GM21528 (cell line): Measurements from ENCODE around the gene GALNT9.
"Not testable (repeated sequence)": the region's sequence is repeated elsewhere in the genome, so short reads cannot be mapped to it uniquely, and the experiment has no call there.

ENCODE experiments used
- ATAC-seq: cut with Tn5 transposase; IDR thresholded peaks from one replicate; pipeline ENCODE4 v1.9.1; 2021; ENCODE audit warnings: mild to moderate bottlenecking, moderate library complexity; ENCODE audit not compliant: unreplicated experiment, low FRiP score

The GALNT9 gene

GRCh38 chr12:132314516-132315233 is 14.7 kb downstream of the GALNT9 start:
- ATAC-seq: no peak

DNA sequence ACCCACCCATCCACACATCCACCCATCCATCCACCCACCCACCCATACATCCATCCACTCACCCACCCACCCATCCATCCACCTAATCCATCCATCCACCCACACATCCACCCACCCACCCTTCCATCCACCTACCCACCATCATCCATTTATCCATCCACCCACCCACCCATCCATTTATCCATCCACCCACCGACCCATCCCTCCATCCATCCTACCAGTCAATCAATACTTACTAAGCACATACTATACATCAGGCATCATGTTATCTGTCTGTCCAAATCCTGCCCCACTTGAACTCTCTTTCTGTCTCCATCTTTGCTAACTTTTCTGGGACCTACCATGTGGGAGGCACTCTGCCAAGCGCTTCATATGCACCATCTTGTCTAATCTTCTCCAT is 15.4 kb downstream of the GALNT9 start:
- no peak for ATAC-seq

DNA sequence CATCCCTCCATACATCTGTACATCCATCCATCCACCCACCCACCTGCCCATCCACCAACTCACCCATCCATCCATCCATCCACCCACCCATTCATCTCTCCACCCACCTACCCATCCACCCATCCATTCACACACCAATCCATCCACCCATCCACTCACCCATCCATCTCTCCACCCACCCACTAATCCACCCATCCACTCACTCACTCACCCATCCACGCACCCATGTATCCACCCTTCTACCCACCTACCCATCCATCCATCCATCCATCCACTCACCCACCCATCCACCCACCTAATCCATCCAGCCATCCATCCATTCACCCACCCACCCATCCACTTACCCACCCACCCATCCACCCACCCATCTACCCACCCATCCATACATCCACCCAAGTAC is 16.2 kb downstream of the GALNT9 start:
- ATAC-seq: no peak

DNA sequence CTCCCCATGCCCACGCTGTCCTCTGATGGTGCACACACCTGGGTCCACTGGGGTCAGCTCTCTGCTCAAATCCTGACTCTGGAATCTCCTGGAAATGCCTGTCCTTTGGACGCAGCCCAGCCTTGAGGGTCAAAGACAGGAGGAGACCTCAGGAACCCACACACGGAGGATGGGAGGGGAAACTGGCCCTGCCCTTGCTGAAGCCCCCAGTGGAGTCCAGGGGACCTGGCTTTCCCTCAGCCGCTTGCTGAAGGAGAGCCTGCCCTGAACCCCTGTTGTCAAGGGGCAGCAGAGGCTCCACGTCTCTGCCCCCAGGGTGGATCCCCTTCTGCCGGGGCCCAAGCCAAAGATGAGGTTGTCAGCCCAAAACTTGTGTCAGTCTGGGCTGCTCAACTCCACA is 16.9 kb downstream of the GALNT9 start:
- ATAC-seq: no peak

DNA sequence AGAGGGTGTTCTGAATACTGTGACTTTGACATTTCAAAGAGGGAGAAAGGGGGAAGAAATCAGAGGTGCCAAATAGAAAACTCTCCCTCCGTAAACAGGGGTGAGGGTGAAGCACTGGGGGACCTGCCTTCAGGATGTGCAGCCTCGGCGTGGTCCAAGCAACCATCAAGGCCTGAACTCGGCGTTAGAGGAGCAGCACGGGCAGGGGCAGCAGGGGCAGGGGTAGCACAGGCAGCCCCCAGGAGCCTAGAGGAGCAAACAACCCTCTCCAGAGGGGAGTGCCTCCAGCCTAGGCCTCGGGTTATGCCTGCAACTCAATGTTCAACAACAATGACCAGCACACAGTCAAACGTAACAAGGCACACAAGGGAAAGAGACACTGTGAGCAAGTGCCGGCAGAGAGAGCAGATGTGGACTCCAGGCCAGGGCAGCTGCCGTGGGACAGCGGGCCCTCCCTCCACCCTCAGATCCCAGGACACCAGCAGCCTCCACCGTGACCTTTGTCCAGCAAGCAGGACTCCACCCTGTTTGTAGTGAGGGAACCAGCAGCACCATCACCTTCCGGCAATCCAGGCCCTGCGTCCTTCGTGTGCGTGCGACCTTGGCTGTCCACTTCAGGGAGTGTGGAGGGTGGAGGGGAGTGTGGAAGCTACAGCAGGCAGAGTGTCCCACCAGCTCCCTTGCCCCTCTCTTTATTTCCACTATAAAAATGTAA is 18.0 kb downstream of the GALNT9 start:
- ATAC-seq: no peak

- ATAC-seq: no peak
Observed at GRCh38 chr12:132310181-132311040, 19.0 kb downstream of the GALNT9 start.

DNA sequence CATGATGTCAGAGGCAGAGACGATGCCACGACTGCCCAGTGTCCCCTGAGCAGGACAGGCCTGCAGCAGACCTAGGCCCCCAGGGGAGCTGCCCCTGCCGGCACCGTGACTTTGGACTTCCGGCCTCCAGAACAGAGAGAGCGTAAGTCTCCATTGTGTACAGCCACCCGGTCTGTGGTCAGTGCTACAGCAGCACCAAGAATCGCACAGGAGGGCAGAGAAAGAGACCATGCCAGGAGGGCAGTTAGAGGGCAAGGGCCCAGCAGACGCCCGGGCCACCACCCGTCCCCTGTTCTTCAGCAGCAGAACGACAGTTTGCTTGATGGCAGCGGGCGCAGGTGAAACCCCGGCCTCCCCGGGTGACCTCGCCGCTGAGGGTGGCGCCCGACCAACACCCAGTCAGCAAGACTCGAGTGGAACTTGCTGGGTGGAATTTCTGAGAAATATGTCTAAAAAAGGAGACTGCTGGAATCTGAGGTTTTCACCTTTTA is 19.7 kb downstream of the GALNT9 start:
- ATAC-seq: no peak

- ATAC-seq: no peak
Observed at GRCh38 chr12:132308853-132309595, 20.4 kb downstream of the GALNT9 start.

DNA sequence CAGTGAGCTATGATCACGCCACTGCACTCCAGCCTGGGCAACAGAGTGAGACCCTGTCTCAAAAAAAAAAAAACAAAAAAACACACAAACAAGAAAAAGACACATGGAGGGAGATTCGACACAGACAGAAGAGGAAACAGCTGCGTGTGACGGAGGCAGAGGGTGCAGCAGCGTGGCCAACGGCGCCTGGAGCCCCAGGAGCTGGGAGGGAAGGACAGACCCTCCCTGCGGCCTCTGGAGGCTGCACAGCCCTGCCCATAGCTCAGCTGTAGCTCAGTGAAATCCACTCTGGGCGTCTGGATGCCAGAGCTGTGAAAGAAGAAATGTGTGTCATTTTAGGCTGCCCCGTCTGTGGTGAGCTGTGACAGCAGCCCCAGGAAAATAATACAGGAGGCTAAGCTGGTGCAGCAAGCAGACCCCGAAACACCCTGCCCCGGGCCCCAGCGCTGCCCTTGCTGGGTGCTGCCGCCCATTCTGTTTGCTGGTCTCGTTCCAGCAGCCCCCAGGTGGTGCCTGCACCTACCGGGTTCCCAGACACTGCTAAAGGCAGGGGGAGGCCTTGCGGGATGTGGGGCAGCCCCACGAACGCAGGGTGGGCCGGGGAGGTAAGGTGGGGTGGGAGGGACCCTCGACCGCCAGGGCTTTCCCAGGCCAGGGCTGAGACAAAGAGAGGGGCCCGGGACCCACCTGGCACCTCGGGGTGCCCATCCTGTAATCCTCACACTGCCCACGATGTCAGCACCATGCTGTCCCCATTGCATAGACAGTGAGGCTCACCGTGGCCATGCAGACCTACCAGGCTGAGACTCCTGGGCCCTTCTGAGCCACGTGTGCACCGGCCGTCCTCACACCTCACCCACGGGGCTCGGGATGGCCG is 21.2 kb downstream of the GALNT9 start:
- no peak for ATAC-seq

DNA sequence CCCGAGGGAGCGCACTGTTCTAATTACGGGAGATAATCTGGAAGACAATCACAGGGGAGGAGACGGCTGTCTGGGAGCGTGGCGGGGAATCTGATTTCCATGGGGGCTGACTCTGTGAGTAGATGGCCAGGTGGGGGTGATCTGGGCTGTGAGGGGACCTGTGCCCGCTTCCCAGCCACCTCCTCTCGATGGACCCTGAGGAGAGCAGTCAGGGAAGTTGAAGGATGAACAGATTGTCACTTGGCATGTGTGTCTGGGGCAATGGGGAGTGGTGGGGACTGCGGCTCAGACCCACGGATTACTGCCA is 22.6 kb downstream of the GALNT9 start:
- ATAC-seq: no peak

- no peak for ATAC-seq
Observed at GRCh38 chr12:132305991-132306884, 23.2 kb downstream of the GALNT9 start.

DNA sequence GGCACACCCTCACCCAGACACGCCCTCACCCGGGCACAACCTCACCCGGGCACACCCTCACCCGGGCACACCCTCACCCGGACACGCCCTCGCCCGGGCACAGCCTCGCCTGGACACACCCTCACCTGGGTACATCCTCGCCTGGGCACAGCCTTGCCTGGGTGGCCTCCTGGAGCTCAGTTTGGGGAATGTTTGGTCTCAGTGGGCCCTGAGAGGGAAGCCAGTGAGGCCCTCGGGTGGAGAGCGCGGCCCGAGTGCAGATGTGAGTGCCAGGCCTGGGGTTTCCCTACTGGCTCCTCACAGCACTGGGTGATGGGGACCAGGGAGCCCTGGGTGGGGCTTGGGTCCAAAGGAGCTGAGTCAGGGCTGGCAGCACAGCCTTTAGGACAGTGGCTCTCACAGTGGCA is 23.8 kb downstream of the GALNT9 start:
- ATAC-seq: no peak

DNA sequence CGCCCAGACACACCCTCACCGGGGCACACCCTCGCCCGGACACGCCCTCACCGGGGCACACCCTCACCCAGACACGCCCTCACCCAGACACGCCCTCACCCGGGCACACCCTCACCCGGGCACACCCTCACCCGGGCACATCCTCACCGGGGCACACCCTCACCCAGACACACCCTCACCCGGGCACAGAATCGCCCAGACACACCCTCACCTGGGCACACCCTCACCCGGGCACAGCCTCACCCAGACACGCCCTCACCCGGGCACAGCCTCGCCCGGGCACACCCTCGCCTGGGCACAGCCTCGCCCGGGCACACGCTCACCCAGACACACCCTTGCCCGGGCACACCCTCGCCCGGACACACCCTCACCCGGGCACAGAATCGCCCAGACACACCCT is 24.5 kb downstream of the GALNT9 start:
- ATAC-seq: not testable (repeated sequence)

DNA sequence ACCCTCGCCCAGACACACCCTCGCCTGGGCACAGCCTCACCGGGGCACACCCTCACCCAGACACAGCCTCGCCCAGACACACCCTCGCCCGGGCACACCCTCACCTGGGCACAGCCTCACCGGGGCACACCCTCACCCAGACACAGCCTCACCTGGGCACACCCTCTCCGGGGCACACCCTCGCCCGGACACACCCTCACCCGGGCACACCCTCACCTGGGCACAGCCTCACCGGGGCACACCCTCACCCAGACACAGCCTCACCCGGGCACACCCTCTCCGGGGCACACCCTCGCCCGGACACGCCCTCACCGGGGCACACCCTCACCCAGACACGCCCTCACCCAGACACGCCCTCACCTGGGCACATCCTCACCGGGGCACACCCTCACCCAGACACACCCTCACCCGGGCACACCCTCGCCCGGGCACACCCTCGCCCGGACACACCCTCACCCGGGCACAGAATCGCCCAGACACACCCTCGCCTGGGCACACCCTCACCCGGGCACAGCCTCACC is 25.5 kb downstream of the GALNT9 start:
- ATAC-seq: not testable (repeated sequence)

DNA sequence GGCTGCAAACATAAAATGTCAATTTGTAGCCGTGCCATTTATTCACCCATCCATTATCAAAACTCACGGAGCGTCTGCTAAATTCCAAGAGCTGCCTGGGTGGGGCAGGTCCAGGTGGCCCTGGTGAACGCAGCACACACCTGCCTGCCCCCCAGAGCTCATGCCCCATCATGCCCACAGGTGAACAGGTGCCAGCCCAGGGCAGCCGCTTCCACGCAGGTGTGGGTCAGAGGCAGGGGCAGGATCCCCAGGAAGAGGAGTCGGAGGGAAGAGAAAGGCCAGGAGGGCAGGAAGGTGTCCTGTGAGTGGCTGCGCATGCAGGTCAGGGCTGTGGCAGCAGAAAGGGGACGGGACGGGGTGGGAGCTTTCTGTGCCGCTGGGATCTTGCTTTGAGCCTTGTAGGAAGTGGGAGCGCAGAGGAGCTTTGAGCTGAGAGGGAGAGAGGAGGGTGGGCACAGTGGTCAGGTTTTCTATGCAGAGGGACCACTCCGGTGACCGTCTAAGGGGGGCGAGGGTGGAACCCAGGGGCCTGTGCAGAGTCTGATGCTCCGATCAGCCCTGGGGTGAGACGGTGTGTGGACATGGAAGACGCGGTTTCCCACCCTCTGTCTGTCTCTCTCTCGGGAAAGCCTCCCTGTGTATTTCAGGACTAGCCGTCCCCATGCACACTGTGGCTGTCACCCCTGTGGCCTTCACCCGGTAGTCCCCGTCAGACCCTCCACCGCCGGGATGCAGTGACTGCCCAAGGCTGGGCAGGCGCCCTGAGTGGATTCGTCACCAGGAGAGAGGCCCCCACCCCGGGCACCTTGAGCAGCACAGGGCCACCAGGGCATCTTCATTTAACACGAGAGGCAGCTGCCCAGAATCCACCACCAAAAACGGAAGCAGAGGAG is 26.7 kb downstream of the GALNT9 start:
- no peak for ATAC-seq

- no peak for ATAC-seq
Observed at GRCh38 chr12:132300789-132301722, 28.3 kb downstream of the GALNT9 start.
